Natural killer cell (primary cell): ENCODE results near the gene FCHO1. TPM values are rescaled to one million over a fixed set of nuclear protein-coding genes. Genes with fewer than 3 reads are reported as not detected.

Experiments used
- ATAC-seq, 3 donors: fragments of 150-1000 bp in 2 of 3; fragments of 200-7000 bp in 1 of 3; cut with Tn5 transposase; 1 replicate in 1 of 3; 2 replicates in 2 of 3; pipeline ENCODE4 v1.10.0; 2021; ENCODE audit warnings: mild to moderate bottlenecking in 2 of 3, moderate library complexity in 2 of 3
- DNase-seq, 2 donors: peaks; one replicate each; pipeline versions ENCODE4 v3.0.0 to v3.0.0-alpha.2; 2013 to 2021; ENCODE audit warnings: mixed read lengths in 1 of 2
- H3K27ac ChIP-seq: one replicate; pipeline ENCODE4 v1.5.1; 2013; ENCODE audit warnings: mild to moderate bottlenecking, low read length
- H3K27me3 ChIP-seq: one replicate; pipeline ENCODE4 v1.6.1; 2013; ENCODE audit warnings: low read length; ENCODE audit not compliant: control insufficient read depth, insufficient read depth
- H3K36me3 ChIP-seq: one replicate; pipeline ENCODE4 v1.6.1; 2013; ENCODE audit warnings: low read length; ENCODE audit not compliant: control insufficient read depth, insufficient read depth
- H3K4me1 ChIP-seq: one replicate; pipeline ENCODE4 v1.6.1; 2013; ENCODE audit warnings: low read length; ENCODE audit not compliant: control insufficient read depth, insufficient read depth
- H3K4me3 ChIP-seq: one replicate; pipeline ENCODE4 v1.5.1; 2013; ENCODE audit warnings: low read length
- H3K9me3 ChIP-seq: one replicate; pipeline ENCODE4 v1.6.1; 2013; ENCODE audit warnings: low read length; ENCODE audit not compliant: control insufficient read depth, insufficient read depth
- H3K27ac Mint-ChIP-seq, 2 donors: one replicate each; pipeline ENCODE4 v1.8.0; 2022; ENCODE audit warnings: mild to moderate bottlenecking in 2 of 2, mixed read lengths in 2 of 2, moderate library complexity in 1 of 2
- H3K27me3 Mint-ChIP-seq, 2 donors: one replicate each; pipeline ENCODE4 v1.8.0; 2022; ENCODE audit warnings: low read depth in 2 of 2, mixed read lengths in 2 of 2
- H3K36me3 Mint-ChIP-seq: one replicate; pipeline ENCODE4 v1.8.0; 2022; ENCODE audit warnings: mixed read lengths
- H3K4me1 Mint-ChIP-seq, 2 donors: one replicate each; pipeline ENCODE4 v1.8.0; 2022; ENCODE audit warnings: mixed read lengths in 2 of 2
- H3K4me3 Mint-ChIP-seq: one replicate; pipeline ENCODE4 v1.8.0; 2022; ENCODE audit warnings: mild to moderate bottlenecking, moderate library complexity, mixed read lengths
- H3K9me3 Mint-ChIP-seq, 2 donors: one replicate each; pipeline ENCODE4 v1.8.0; 2022; ENCODE audit warnings: mixed read lengths in 2 of 2
- CTCF ChIP-seq: fragments of 200-600 bp; IDR thresholded peaks from one replicate; pipeline ENCODE4 v1.8.0; 2022; ENCODE audit warnings: antibody characterized with exemption
- WGBS: methylation state at CpG from one replicate; pipeline ENCODE4 v1.1.7; 2013; ENCODE audit warnings: missing lambda C conversion rate; ENCODE audit not compliant: insufficient coverage; 5-methylcytosine and 5-hydroxymethylcytosine counted together
- intact Hi-C: fragments of 100-400 bp; cut with micrococcal nuclease; formaldehyde crosslinking; loops from one replicate; pipeline ENCODE4 v1.14.2; 2022
- total RNA-seq, 4 donors: library from RNA; stranded (reverse); fragments of 120-200 nt in 1 of 4; gene quantifications; one replicate each; pipeline versions ENCODE4 v1.2.3 to v1.2.4, GENCODE V29; 2013 to 2022

FCHO1 gene
- total RNA-seq, 3 donors from 2014 or later (not counting 1 experiment from before 2014, with no cell fraction given): 56.1 to 67.7 (median 66.5) TPM

DNA sequence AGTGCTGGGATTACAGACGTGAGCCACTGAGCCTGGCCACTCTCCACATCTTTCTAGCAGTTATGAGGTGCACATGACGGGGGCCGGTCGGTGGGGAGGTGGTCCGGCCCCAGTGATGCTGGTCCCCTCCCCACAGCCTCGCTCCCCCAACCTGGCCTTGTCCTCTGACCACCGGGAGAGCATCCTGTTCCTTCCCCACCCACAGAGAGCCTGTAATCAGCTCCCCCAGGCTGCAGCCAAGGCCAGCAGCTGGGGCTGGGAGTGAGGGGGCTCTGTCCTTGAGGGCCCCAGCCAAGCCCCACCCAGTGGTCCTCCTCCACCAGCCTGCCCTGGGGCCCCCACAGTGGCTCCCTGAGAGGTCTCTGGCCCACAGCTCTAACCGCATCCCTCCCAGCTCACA lies 73.1 kb downstream of the FCHO1 start:
- peaks cover 19% of the 10 kb centered on the region for H3K36me3 ChIP-seq
- intact Hi-C loops: no loop called here
- H3K27me3 ChIP-seq: no peaks in the 10 kb centered on the region
- Mint-ChIP-seq H3K9me3 (no peaks in the 10 kb centered on the region), H3K27me3 (no peaks in the 10 kb centered on the region), H3K4me3 (no peak overlapping the region), H3K27ac (peak overlapping the region in 1 of 2 donors; percentile 74), H3K36me3 (no peaks in the 10 kb centered on the region), H3K4me1 (peaks cover 0 to 6% of the 10 kb centered on the region in 2 donors)
- H3K4me1 ChIP-seq: no peaks in the 10 kb centered on the region
- 94% methylated on average over 8 of the region's 8 CpGs for WGBS
- no peak overlapping the region for H3K4me3 ChIP-seq
- ATAC-seq: no peak
- TF ChIP-seq CTCF: no peak
- no peak for DNase-seq
- H3K27ac ChIP-seq: no peak overlapping the region
- H3K9me3 ChIP-seq: no peaks in the 10 kb centered on the region

DNA sequence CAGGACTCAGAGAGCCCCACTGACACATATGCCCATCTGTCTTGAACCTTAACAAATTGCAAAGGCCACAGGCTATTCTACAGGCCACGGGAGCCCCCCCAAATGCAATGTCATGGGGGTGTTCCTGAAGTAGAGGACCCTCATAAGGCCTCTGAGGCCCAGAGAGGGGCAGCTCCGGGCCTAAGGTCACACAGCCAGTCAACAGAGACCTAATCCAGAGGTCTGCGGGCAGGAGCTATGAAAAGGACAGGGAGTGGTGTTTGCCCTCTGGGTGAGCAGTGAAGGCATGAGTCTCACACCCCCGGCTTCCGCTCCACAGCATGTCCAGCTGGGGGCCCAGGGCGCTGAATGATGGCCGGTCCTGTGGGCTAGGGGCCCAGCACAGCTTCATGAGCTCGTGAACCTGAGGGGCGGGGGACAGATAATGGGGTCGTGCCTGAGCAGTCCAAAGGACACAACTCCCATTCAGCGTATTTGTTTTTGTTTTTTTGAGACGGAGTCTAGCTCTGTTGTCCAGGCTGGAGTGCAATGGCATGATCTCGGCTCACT lies 75.3 kb downstream of the FCHO1 start:
- no peaks in the 10 kb centered on the region for H3K27me3 Mint-ChIP-seq
- H3K4me3 Mint-ChIP-seq: no peak overlapping the region
- H3K27ac Mint-ChIP-seq: no peak overlapping the region
- Histone ChIP-seq H3K4me1 (no peaks in the 10 kb centered on the region), H3K4me3 (no peak overlapping the region), H3K36me3 (peaks cover 35% of the 10 kb centered on the region), H3K27ac (no peak overlapping the region), H3K9me3 (no peaks in the 10 kb centered on the region), H3K27me3 (no peaks in the 10 kb centered on the region)
- no peaks in the 10 kb centered on the region for H3K9me3 Mint-ChIP-seq
- H3K36me3 Mint-ChIP-seq: no peaks in the 10 kb centered on the region
- ATAC-seq (no peak), DNase-seq (no peak)
- peaks cover 0 to 12% of the 10 kb centered on the region in 2 donors for H3K4me1 Mint-ChIP-seq
- intact Hi-C loops: no loop called here
- no peak for TF ChIP-seq CTCF
- 98% methylated on average over 13 of the region's 13 CpGs for WGBS

GRCh38 chr19:17829855-17830566 lies 78.7 kb downstream of the FCHO1 start:
- no peak for DNase-seq
- H3K27ac Mint-ChIP-seq: peak overlapping the region in 1 of 2 donors; percentile 44
- H3K4me1 Mint-ChIP-seq: peaks cover 0 to 15% of the 10 kb centered on the region in 2 donors
- Histone ChIP-seq H3K27ac (no peak overlapping the region), H3K9me3 (no peaks in the 10 kb centered on the region), H3K4me1 (no peaks in the 10 kb centered on the region), H3K4me3 (no peak overlapping the region), H3K36me3 (peaks cover 65% of the 10 kb centered on the region), H3K27me3 (no peaks in the 10 kb centered on the region)
- intact Hi-C loops: no loop called here
- ATAC-seq: no peak
- no peak overlapping the region for H3K4me3 Mint-ChIP-seq
- no peaks in the 10 kb centered on the region for H3K9me3 Mint-ChIP-seq
- TF ChIP-seq CTCF: no peak
- H3K27me3 Mint-ChIP-seq: no peaks in the 10 kb centered on the region
- 93% methylated on average over 29 of the region's 29 CpGs for WGBS
- H3K36me3 Mint-ChIP-seq: no peaks in the 10 kb centered on the region
